ENCODE results near the gene FBXO10. TPM values are rescaled to one million over a fixed set of nuclear protein-coding genes. Genes with fewer than 3 reads are reported as not detected.
"Not testable (repeated sequence)": the region's sequence is repeated elsewhere in the genome, so short reads cannot be mapped to it uniquely, and the experiment has no call there.

The FBXO10 gene
- total RNA-seq, 1 experiment from 2014 or later: 5.3 TPM

DNA sequence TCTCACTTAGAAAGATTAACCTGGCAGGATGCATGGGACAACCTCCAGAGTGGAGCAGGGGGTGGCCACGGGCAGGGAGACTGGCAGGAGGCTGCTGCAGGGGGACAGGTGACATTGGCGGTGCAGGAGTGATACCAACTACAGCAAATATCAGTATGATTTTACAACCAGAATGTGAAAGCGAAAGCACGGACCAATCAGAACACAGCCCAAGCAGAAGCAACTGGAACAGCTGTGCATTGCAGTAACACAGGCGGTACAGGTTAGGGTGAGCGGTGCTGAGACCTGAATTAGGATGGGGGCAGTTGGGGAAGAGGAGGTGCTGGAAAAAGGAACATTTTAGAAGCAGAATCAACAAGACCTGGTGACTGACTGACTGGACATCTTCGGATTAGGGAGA is 61.2 kb downstream of the FBXO10 start:
- no peak overlapping the region for H3K27ac ChIP-seq (ENCODE audit: low read depth, low read length)
- ATAC-seq: no peak
- CTCF ChIA-PET: no interaction called here

DNA sequence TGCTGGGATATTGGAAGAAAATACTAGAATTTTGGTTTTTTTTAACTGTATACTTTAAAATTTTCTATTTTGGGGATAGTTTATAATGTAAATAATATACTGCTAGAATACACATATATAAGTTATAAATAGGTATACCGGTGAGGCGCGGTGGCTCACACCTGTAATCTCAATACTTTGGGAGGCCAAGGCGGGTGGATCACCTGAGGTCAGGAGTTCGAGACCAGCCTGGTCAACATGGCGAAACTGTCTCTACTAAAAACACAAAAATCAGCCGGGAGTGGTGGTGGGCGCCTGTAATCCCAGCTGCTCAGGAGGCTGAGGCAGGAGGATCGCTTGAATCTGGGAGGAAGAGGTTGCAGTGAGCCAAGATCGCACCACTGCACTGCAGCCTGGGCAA is 61.8 kb downstream of the FBXO10 start:
- ATAC-seq; H3K4me2 ChIP-seq (ENCODE audit: low read length); H3K27me3 ChIP-seq (ENCODE audit: insufficient read depth, low read length); H2AFZ ChIP-seq (ENCODE audit: low read depth, low read length, poor library complexity, severe bottlenecking); H3K4me3 ChIP-seq (replicated peaks in 1 of 2; ENCODE audit: low read depth in 1 of 2, low read length in 2 of 2); H3K4me1 ChIP-seq (ENCODE audit: control insufficient read depth in 1 of 2, insufficient read depth in 2 of 2, low read length in 2 of 2); H4K20me1 ChIP-seq (ENCODE audit: insufficient read depth); RAD21 ChIA-PET (ENCODE audit: low non-redundant PET in 1 of 2, low total read pairs in 2 of 2, uncharacterized antibody in 2 of 2, unreplicated experiment in 2 of 2); CTCF ChIA-PET; H3K79me2 ChIP-seq (ENCODE audit: insufficient read depth, low read length); DNase-seq (ENCODE audit: low read depth, low spot score); intact Hi-C loops (cut with micrococcal nuclease); H3K27ac ChIP-seq (ENCODE audit: low read depth, low read length); H3K9me3 ChIP-seq (ENCODE audit: control insufficient read depth in 1 of 2, insufficient read depth in 1 of 2, low read depth in 1 of 2, low read length in 2 of 2); H3K36me3 ChIP-seq (ENCODE audit: control insufficient read depth in 1 of 2, insufficient read depth in 2 of 2, low read length in 2 of 2); H3K9ac ChIP-seq (ENCODE audit: low read length); POLR2A ChIA-PET; H3K9me2 ChIP-seq (ENCODE audit: insufficient read depth); BruUV-seq (replicated peaks): not testable (repeated sequence)

More for the DNA sequence above, 61.2 kb downstream of the FBXO10 start:
- no peak overlapping the region for H3K4me2 ChIP-seq (ENCODE audit: low read length)
- ChIA-PET RAD21 (ENCODE audit: low non-redundant PET in 1 of 2, low total read pairs in 2 of 2, uncharacterized antibody in 2 of 2, unreplicated experiment in 2 of 2) (no interaction called here), POLR2A (no interaction called here)
- H3K79me2 ChIP-seq (ENCODE audit: insufficient read depth, low read length): no peaks in the 10 kb centered on the region
- H3K9me2 ChIP-seq (ENCODE audit: insufficient read depth): no peaks in the 10 kb centered on the region
- H3K4me3 ChIP-seq (replicated peaks in 1 of 2; ENCODE audit: low read depth in 1 of 2, low read length in 2 of 2): no peak overlapping the region
- H3K27me3 ChIP-seq (ENCODE audit: insufficient read depth, low read length): no peaks in the 10 kb centered on the region
- H4K20me1 ChIP-seq (ENCODE audit: insufficient read depth): no peaks in the 10 kb centered on the region
- TF ChIP-seq ZFX (IDR thresholded peaks at IDR 0.05) (no peak), SIN3A (IDR thresholded peaks at IDR 0.05; ENCODE audit: low read depth) (no peak), CEBPB (IDR thresholded peaks at IDR 0.05; ENCODE audit: low read depth) (no peak), FOSL1 (IDR thresholded peaks at IDR 0.05; ENCODE audit: low read depth) (no peak), TCF7L2 (IDR thresholded peaks at IDR 0.05; ENCODE audit: borderline replicate concordance, extremely low read depth, insufficient read depth, insufficient read length) (no peak), EZH2 (IDR thresholded peaks at IDR 0.05) (no peak), POLR2A (IDR thresholded peaks at IDR 0.05; ENCODE audit: borderline replicate concordance, extremely low read depth, insufficient read depth, insufficient read length) (no peak)
- TF ChIP-seq, protein P1, sequence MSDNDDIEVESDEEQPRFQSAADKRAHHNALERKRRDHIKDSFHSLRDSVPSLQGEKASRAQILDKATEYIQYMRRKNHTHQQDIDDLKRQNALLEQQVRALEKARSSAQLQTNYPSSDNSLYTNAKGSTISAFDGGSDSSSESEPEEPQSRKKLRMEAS (IDR thresholded peaks at IDR 0.05): no peak
- TF ChIP-seq, protein P2, sequence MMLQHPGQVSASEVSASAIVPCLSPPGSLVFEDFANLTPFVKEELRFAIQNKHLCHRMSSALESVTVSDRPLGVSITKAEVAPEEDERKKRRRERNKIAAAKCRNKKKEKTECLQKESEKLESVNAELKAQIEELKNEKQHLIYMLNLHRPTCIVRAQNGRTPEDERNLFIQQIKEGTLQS (IDR thresholded peaks at IDR 0.05): no peak
- TF ChIP-seq, protein P3, sequence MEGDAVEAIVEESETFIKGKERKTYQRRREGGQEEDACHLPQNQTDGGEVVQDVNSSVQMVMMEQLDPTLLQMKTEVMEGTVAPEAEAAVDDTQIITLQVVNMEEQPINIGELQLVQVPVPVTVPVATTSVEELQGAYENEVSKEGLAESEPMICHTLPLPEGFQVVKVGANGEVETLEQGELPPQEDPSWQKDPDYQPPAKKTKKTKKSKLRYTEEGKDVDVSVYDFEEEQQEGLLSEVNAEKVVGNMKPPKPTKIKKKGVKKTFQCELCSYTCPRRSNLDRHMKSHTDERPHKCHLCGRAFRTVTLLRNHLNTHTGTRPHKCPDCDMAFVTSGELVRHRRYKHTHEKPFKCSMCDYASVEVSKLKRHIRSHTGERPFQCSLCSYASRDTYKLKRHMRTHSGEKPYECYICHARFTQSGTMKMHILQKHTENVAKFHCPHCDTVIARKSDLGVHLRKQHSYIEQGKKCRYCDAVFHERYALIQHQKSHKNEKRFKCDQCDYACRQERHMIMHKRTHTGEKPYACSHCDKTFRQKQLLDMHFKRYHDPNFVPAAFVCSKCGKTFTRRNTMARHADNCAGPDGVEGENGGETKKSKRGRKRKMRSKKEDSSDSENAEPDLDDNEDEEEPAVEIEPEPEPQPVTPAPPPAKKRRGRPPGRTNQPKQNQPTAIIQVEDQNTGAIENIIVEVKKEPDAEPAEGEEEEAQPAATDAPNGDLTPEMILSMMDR (IDR thresholded peaks at IDR 0.05 in 2 of 3, conservative IDR thresholded peaks at IDR 0.05 in 1 of 3; ENCODE audit: borderline replicate concordance in 1 of 3, insufficient read depth in 1 of 3, low read depth in 2 of 3, low read length in 2 of 3): no peak
- H3K9ac ChIP-seq (ENCODE audit: low read length): no peak overlapping the region
- H3K9me3 ChIP-seq (ENCODE audit: control insufficient read depth in 1 of 2, insufficient read depth in 1 of 2, low read depth in 1 of 2, low read length in 2 of 2): no peaks in the 10 kb centered on the region
- H3K36me3 ChIP-seq (ENCODE audit: control insufficient read depth in 1 of 2, insufficient read depth in 2 of 2, low read length in 2 of 2): no peaks in the 10 kb centered on the region
- H2AFZ ChIP-seq (ENCODE audit: low read depth, low read length, poor library complexity, severe bottlenecking): no peak overlapping the region
- H3K4me1 ChIP-seq (ENCODE audit: control insufficient read depth in 1 of 2, insufficient read depth in 2 of 2, low read length in 2 of 2): no peaks in the 10 kb centered on the region; a peak in 1 of 4 replicates
- no peak for DNase-seq (ENCODE audit: low read depth, low spot score)
- no TSS peak for BruUV-seq (replicated peaks)
- intact Hi-C loops (cut with micrococcal nuclease): no loop called here
